GM18498 (cell line): ENCODE results near the gene HNRNPA2B1.
"Not testable (repeated sequence)": the region's sequence is repeated elsewhere in the genome, so short reads cannot be mapped to it uniquely, and the experiment has no call there.

Source experiments
- ATAC-seq: cut with Tn5 transposase; IDR thresholded peaks from one replicate; pipeline ENCODE4 v1.9.1; 2021; ENCODE audit warnings: mild to moderate bottlenecking, moderate library complexity; ENCODE audit not compliant: unreplicated experiment

The HNRNPA2B1 gene

GRCh38 chr7:26198133-26198780 is 2.3 kb downstream of the HNRNPA2B1 start:
- no peak for ATAC-seq

GRCh38 chr7:26197153-26198115 is 3.1 kb downstream of the HNRNPA2B1 start:
- ATAC-seq: no peak

- ATAC-seq: no peak
Observed at GRCh38 chr7:26195867-26196657, 4.5 kb downstream of the HNRNPA2B1 start.

DNA sequence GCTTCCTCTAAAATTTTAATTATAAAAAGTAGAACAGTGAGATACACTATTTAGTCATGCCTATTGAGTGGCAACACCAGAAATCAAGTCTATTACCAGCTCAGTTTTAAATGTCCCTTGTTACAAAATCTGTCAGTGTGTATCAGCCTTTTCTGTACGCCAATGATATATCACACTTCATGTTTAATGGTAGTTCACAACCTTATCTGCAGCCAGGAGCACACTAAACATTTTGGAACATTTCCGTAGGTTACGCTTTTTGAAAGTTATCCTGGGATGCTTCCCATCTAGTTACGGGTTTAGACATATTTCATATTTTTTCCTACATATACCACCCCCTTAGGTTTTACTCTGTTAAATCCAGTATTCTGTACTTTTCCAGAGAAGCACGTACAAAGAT is 5.4 kb downstream of the HNRNPA2B1 start:
- ATAC-seq: no peak

- not testable (repeated sequence) for ATAC-seq
Observed at GRCh38 chr7:26194764-26195163, 5.8 kb downstream of the HNRNPA2B1 start.

DNA sequence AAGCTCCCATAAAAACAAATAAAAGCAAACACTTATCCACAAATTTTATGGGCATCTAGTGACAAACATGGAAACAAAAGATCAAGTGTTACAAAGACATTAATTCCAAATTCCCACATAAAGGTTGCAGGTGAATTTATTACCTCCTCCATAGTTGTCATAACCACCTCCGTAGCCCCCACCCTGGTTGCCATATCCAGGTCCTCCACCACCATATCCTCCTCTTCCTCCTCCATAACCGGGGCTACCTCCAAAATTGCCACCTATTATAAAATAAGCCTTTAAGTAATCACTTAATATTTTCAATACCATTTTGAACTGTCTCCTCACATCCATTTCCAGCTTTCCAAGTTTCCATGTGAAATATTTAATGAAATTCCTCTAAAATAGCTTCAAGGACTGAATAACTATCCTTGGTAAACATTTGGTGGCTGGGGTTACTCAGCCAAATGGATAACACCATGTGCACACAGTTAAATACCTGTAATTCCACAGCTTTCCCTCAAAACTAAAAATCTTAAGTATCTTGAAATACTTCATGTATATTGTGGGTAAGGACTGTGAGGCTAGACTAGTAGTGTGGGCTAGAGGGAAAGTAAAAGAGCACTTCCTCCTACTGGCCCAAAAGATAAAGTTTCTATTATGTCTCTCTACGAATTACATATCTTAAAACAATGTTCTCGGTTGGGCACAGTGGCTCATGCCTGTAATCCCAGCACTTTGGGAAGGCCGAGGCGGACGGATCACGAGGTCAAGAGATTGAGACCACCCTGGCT is 6.9 kb downstream of the HNRNPA2B1 start:
- ATAC-seq: no peak

DNA sequence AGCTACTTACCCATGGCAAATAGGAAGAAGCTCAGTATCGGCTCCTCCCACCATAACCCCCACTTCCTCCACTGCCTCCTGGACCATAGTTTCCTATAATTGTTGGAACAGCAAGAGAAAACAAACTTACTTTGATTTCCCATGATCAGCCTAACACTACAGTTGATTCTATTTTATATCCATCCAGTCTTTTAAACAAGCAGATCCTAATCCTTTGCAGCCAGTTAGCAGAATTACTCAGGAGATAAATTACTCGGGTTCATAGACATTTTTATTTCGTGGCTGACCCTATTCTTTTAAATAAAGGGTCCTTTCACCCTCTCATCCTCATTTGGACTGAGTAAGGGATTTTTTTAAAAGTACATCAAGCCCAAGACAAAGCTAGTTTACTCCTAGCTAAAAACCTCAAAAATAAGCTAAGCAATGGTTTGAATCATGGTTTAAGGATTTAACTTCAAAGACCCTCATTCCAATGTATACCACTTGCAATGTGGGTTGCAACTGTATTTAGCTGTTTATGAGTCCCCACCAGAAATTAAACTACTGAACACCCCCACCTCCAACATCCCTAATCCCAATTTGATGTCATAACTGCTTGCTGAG is 8.0 kb downstream of the HNRNPA2B1 start:
- no peak for ATAC-seq

- ATAC-seq: no peak
Observed at GRCh38 chr7:26191974-26192479, 8.5 kb downstream of the HNRNPA2B1 start.

GRCh38 chr7:26191233-26191973 is 9.1 kb downstream of the HNRNPA2B1 start:
- ATAC-seq: no peak

DNA sequence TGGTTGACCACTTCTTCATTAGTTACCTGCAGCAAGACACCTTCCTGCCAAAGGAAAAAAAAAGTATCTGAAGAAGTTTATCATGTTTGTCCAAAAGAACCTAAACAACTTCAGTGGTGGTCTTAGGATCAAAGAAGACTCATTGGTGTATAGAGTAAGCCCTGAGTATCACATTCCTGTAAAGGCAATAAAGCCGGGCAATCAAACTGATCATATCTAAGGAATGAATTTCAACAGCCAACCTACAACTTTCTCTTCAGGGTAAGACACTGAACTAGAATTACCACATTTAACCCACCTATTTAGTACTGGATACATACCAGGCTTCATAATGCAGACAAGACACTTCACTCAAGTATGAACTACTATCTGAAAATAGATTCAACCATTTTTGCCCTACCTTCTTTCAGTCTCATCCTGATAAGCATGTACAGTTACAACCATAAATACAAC is 10.1 kb downstream of the HNRNPA2B1 start:
- ATAC-seq: no peak

- no peak for ATAC-seq
Observed at GRCh38 chr7:26189697-26190096, 10.8 kb downstream of the HNRNPA2B1 start.

- ATAC-seq: no peak
Observed at GRCh38 chr7:26188957-26189541, 11.5 kb downstream of the HNRNPA2B1 start.

DNA sequence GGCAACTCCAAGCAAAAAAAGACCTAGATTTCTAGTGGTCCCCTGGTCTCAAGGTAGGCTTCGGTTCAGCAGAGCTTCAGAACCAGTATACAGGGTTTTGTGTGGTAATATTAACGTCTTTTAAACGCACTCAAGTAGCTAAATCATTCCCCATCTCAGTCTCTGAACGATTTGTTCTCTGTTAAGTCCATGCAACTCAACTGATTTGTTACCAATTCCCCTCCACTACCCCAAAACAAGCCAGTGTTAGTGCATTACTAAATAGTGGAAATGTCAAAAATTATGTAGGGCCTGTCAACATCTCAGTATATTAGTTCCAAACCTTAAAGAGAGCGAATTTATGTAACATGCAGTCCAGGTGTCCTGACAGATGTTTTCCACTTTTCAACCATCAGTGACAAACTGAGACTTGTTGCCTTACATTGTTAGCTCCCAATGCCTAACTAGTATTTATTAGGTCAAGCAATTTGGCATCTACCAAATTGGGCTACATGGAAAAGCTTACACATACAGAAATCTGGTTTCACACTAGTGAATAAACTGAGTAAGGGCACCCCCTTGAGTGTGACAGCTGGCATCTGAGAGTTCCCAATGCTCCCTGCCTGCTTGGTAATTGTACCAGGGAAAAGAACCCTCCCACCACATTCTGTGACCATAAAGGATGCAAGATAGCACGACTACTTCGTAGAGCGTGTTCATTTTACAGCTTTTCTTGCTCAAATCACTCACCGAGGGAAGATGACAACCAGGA is 12.2 kb downstream of the HNRNPA2B1 start:
- no peak for ATAC-seq

GRCh38 chr7:26187380-26188205 is 13.0 kb downstream of the HNRNPA2B1 start:
- ATAC-seq: no peak

- no peak for ATAC-seq
Observed at GRCh38 chr7:26186364-26187311, 13.9 kb downstream of the HNRNPA2B1 start.

GRCh38 chr7:26185844-26186180 is 14.7 kb downstream of the HNRNPA2B1 start:
- ATAC-seq: no peak
